ENCODE data around the gene TSSK6. TPM values are rescaled to one million over a fixed set of nuclear protein-coding genes. Genes with fewer than 3 reads are reported as not detected.

TSSK6 gene
- total and polyA plus RNA-seq, 2 of the 4 experiments (the other 2 are of a cell fraction), result 1.3 to 2.2 TPM

DNA sequence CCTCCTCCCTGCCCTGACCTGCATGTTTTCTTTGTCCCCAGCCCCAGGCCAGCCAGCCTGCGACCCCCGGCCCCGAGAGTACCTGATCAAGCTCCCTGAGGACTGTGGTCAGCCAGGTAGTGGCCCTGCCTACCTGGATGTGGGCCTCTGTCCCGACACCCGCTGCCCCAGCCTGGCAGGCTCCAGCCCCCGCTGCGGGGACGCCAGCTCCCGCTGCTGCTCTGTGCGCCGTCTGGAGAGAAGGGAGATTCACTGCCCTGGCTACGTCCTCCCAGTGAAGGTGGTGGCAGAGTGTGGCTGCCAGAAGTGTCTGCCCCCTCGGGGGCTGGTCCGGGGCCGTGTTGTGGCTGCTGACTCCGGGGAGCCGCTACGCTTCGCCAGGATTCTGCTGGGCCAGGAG lies 28.3 kb upstream of the TSSK6 start:
- H3K27me3 ChIP-seq (ENCODE audit: control insufficient read depth, insufficient read depth, low read length), result peaks cover 24% of the 10 kb centered on the region
- no peak overlapping the region for H2AK5ac ChIP-seq (ENCODE audit: low read depth, low read length)
- H3K14ac ChIP-seq (replicated peaks; ENCODE audit: low read depth, low read length), result no peak overlapping the region
- no peak overlapping the region for H2BK15ac ChIP-seq (ENCODE audit: low read depth, low read length)
- ATAC-seq (ENCODE audit: low read depth) (no peak), DNase-seq (no peak)
- no peak overlapping the region for H3K4me3 ChIP-seq (ENCODE audit: insufficient read depth, low read depth, low read length)
- no peak overlapping the region for H4K8ac ChIP-seq (ENCODE audit: low read depth in 2 of 2, low read length in 2 of 2)
- H3K4me1 ChIP-seq (ENCODE audit: control insufficient read depth, insufficient read depth, low read length), result no peaks in the 10 kb centered on the region
- no peak overlapping the region for H3K56ac ChIP-seq (ENCODE audit: extremely low read depth, insufficient read depth, low read length)
- no peak overlapping the region for H2BK20ac ChIP-seq (ENCODE audit: low read depth, low read length)
- no peak overlapping the region for H3K4ac ChIP-seq (ENCODE audit: low read depth, low read length)
- ChIA-PET POLR2A (ENCODE audit: unreplicated experiment) (no interaction called here), CTCF (interaction anchor here (0.5 to 1.1 kb wide), 2 partner anchors 11 to 30 kb away, joined by 3 to 5 read pairs; no protein-coding TSS in a partner anchor)
- in situ Hi-C loops (cut with MboI; ENCODE audit: low sequenced_read_pairs) (loop anchor here (25.0 kb wide), 1 partner anchor 419 kb away; no protein-coding TSS in a partner anchor), dilution Hi-C loops (cut with HindIII; ENCODE audit: low sequenced_read_pairs, unreplicated experiment) (no loop called here), intact Hi-C loops (cut with micrococcal nuclease) (no loop called here)
- H3K18ac ChIP-seq (ENCODE audit: low read depth, low read length), result no peak overlapping the region
- no peaks in the 10 kb centered on the region for H3K36me3 ChIP-seq (ENCODE audit: control insufficient read depth, insufficient read depth, low read length)
- H2AK9ac ChIP-seq (replicated peaks; ENCODE audit: low read depth, low read length, poor library complexity), result no peak overlapping the region
- BruUV-seq (replicated peaks), result no TSS peak
- H3K9me1 ChIP-seq (ENCODE audit: insufficient read depth, low read length), result no peaks in the 10 kb centered on the region
- H3K9ac ChIP-seq (ENCODE audit: low read depth, low read length), result no peak overlapping the region
- H2BK120ac ChIP-seq (ENCODE audit: low read depth, low read length), result no peak overlapping the region
- no peak overlapping the region for H3K23ac ChIP-seq (ENCODE audit: low read depth, low read length)
- no peaks in the 10 kb centered on the region; the same call in 1 of the 2 replicates for H3K9me3 ChIP-seq (ENCODE audit: control insufficient read depth, insufficient read depth, low read length)
- no peak for TF ChIP-seq CEBPB (IDR thresholded peaks at IDR 0.05; ENCODE audit: low read depth, low read length)
- no peak for TF ChIP-seq FOS (IDR thresholded peaks at IDR 0.05; ENCODE audit: low read depth, low read length)
- no peak for TF ChIP-seq MXI1 (IDR thresholded peaks at IDR 0.05; ENCODE audit: borderline replicate concordance, low read depth, low read length)
- no peak for TF ChIP-seq SMC3 (IDR thresholded peaks at IDR 0.05; ENCODE audit: low read depth, low read length)
- TF ChIP-seq NFE2L2 (IDR thresholded peaks at IDR 0.05; ENCODE audit: low read depth, low read length), result no peak
- TF ChIP-seq, protein P1, sequence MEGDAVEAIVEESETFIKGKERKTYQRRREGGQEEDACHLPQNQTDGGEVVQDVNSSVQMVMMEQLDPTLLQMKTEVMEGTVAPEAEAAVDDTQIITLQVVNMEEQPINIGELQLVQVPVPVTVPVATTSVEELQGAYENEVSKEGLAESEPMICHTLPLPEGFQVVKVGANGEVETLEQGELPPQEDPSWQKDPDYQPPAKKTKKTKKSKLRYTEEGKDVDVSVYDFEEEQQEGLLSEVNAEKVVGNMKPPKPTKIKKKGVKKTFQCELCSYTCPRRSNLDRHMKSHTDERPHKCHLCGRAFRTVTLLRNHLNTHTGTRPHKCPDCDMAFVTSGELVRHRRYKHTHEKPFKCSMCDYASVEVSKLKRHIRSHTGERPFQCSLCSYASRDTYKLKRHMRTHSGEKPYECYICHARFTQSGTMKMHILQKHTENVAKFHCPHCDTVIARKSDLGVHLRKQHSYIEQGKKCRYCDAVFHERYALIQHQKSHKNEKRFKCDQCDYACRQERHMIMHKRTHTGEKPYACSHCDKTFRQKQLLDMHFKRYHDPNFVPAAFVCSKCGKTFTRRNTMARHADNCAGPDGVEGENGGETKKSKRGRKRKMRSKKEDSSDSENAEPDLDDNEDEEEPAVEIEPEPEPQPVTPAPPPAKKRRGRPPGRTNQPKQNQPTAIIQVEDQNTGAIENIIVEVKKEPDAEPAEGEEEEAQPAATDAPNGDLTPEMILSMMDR (conservative IDR thresholded peaks at IDR 0.05; ENCODE audit: low read depth, low read length), result no peak
- TF ChIP-seq, protein P2, sequence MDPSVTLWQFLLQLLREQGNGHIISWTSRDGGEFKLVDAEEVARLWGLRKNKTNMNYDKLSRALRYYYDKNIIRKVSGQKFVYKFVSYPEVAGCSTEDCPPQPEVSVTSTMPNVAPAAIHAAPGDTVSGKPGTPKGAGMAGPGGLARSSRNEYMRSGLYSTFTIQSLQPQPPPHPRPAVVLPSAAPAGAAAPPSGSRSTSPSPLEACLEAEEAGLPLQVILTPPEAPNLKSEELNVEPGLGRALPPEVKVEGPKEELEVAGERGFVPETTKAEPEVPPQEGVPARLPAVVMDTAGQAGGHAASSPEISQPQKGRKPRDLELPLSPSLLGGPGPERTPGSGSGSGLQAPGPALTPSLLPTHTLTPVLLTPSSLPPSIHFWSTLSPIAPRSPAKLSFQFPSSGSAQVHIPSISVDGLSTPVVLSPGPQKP (IDR thresholded peaks at IDR 0.05; ENCODE audit: borderline replicate concordance, low read depth, low read length), result no peak
- TF ChIP-seq POLR2A (IDR thresholded peaks at IDR 0.05; ENCODE audit: low read depth, low read length), result no peak
- TF ChIP-seq, protein P3, sequence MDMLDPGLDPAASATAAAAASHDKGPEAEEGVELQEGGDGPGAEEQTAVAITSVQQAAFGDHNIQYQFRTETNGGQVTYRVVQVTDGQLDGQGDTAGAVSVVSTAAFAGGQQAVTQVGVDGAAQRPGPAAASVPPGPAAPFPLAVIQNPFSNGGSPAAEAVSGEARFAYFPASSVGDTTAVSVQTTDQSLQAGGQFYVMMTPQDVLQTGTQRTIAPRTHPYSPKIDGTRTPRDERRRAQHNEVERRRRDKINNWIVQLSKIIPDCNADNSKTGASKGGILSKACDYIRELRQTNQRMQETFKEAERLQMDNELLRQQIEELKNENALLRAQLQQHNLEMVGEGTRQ (IDR thresholded peaks at IDR 0.05; ENCODE audit: low read depth, low read length), result no peak
- TF ChIP-seq RCOR1 (IDR thresholded peaks at IDR 0.05; ENCODE audit: insufficient replicate concordance, low read length), result no peak
- TF ChIP-seq MAFK (IDR thresholded peaks at IDR 0.05; ENCODE audit: low read depth, low read length), result no peak
- TF ChIP-seq BHLHE40 (IDR thresholded peaks at IDR 0.05; ENCODE audit: low read depth, low read length), result no peak
- TF ChIP-seq RAD21 (IDR thresholded peaks at IDR 0.05; ENCODE audit: low read length), result no peak
- TF ChIP-seq CHD1 (IDR thresholded peaks at IDR 0.05; ENCODE audit: low read depth, low read length), result no peak
- TF ChIP-seq MAZ (IDR thresholded peaks at IDR 0.05; ENCODE audit: borderline replicate concordance, low read depth, low read length), result no peak
- no peak for TF ChIP-seq RFX5 (IDR thresholded peaks at IDR 0.05; ENCODE audit: low read depth, low read length)
- no peak overlapping the region for H2AFZ ChIP-seq (replicated peaks; ENCODE audit: low read length, poor library complexity)
- no peak overlapping the region for H3K27ac ChIP-seq (ENCODE audit: insufficient read depth, low read length)
- WGBS, 2 experiments (ENCODE audit: extremely low coverage in 2 of 2, insufficient read length in 1 of 2), result 90% methylated on average over 11 of the region's 19 CpGs; no CpG with 5 or more reads in 1 of the 2 experiments
- H4K5ac ChIP-seq (ENCODE audit: low read depth, low read length), result no peak overlapping the region
- no peak overlapping the region for H4K91ac ChIP-seq (ENCODE audit: insufficient read depth, low read depth, low read length)
- H4K20me1 ChIP-seq (ENCODE audit: insufficient read depth, low read length), result no peaks in the 10 kb centered on the region; the same call in 1 of the 2 replicates
- no peak overlapping the region for H2BK5ac ChIP-seq (ENCODE audit: low read depth, low read length, poor library complexity, severe bottlenecking)
- H3K4me2 ChIP-seq (ENCODE audit: low read depth, low read length), result no peak overlapping the region
- H3K79me1 ChIP-seq (ENCODE audit: low read depth in 1 of 2, low read length in 2 of 2), result no peaks in the 10 kb centered on the region

All from IMR-90 (cell line).